HepG2 (cell line): ENCODE data around the gene PPP1CC. TPM values are rescaled to one million over a fixed set of nuclear protein-coding genes. Genes with fewer than 3 reads are reported as not detected.

Experiments
- ATAC-seq: fragments of 200-7000 bp; cut with Tn5 transposase; 3 replicates; pipeline ENCODE4 v1.9.1; 2020; ENCODE audit warnings: mild to moderate bottlenecking, moderate library complexity
- BruUV-seq: library from RNA; stranded (reverse); fragments of 400-500 nt; replicated peaks from 2 replicates; lab custom pipeline; 2021; lab: Mats Ljungman, UMichigan
- CTCF ChIA-PET: fragments of 300-600 bp; formaldehyde crosslinking; extraction: SDS; loops from one replicate; lab custom pipeline; 2021; ENCODE audit warnings: low total read pairs, inconsistent platforms, low intra/inter-chr PET ratio; lab: Yijun Ruan, JAX
- POLR2A ChIA-PET: fragments of 350-600 bp; sonication (Branson Sonifier 250); formaldehyde crosslinking; loops from one replicate; lab custom pipeline; 2020; ENCODE audit warnings: antibody characterized with exemption, inconsistent platforms; lab: Yijun Ruan, JAX
- DNase-seq: peaks from one replicate; pipeline ENCODE4 v3.0.0-alpha.2; 2015; ENCODE audit warnings: low spot score
- FAIRE-seq: peaks from 3 replicates; lab custom pipeline; 2011; peaks lifted over from hg19 to GRCh38; lab: Jason Lieb, UNC
- H2AFZ ChIP-seq: one replicate; pipeline ENCODE4 v1.6.1; 2011; ENCODE audit warnings: low read length, inconsistent platforms
- H3K27ac ChIP-seq: fragments of 300-600 bp; 3 replicates; pipeline ENCODE4 v1.8.0; 2011; ENCODE audit warnings: mixed run types, mild to moderate bottlenecking, mixed read lengths, low read length, inconsistent platforms; ENCODE audit not compliant: insufficient read depth; ENCODE audit errors: extremely low read length
- H3K27me3 ChIP-seq, 2 experiments: fragments of 200-600 bp in 1 of 2; 2 replicates in 1 of 2; 3 replicates in 1 of 2; pipeline versions ENCODE4 v1.6.0 to v1.8.0; 2011; ENCODE audit warnings: low read length in 2 of 2, mild to moderate bottlenecking in 2 of 2, moderate library complexity in 2 of 2, inconsistent platforms in 1 of 2; ENCODE audit not compliant: insufficient read depth in 2 of 2, control insufficient read depth in 1 of 2
- H3K36me3 ChIP-seq, 2 experiments: fragments of 200-600 bp in 1 of 2; replicated peaks in 1 of 2; 2 replicates in 1 of 2; 3 replicates in 1 of 2; pipeline versions ENCODE4 v1.5.1 to v1.8.0; 2011; ENCODE audit warnings: low read length in 2 of 2, inconsistent platforms in 1 of 2; ENCODE audit not compliant: insufficient read depth in 2 of 2, control insufficient read depth in 1 of 2
- H3K4me1 ChIP-seq: 2 replicates; pipeline ENCODE4 v1.5.1; 2012; ENCODE audit warnings: low read length, inconsistent platforms; ENCODE audit not compliant: insufficient read depth
- H3K4me2 ChIP-seq: 2 replicates; pipeline ENCODE4 v1.6.0; 2011; ENCODE audit warnings: low read depth, low read length, inconsistent platforms
- H3K4me3 ChIP-seq, 3 experiments: fragments of 200-600 bp in 1 of 3; sonication (generic), shearing (Covaris generic) in 1 of 3; replicated peaks in 1 of 3; 2 replicates each; pipeline ENCODE4 v1.5.1; 2011 to 2016; ENCODE audit warnings: low read length in 3 of 3, inconsistent platforms in 2 of 3, low read depth in 2 of 3, mild to moderate bottlenecking in 2 of 3, control low read depth in 1 of 3, mixed read lengths in 1 of 3; ENCODE audit not compliant: insufficient read depth in 1 of 3
- H3K79me2 ChIP-seq: one replicate; pipeline ENCODE4 v1.6.1; 2011; ENCODE audit warnings: low read length, inconsistent platforms; ENCODE audit not compliant: insufficient read depth
- H3K9ac ChIP-seq: 2 replicates; pipeline ENCODE4 v1.6.0; 2011; ENCODE audit warnings: mild to moderate bottlenecking, low read depth, low read length, inconsistent platforms; ENCODE audit not compliant: insufficient read depth
- H3K9me3 ChIP-seq: 2 replicates; pipeline ENCODE4 v1.5.1; 2012; ENCODE audit warnings: mild to moderate bottlenecking, low read length
- H4K20me1 ChIP-seq: 2 replicates; pipeline ENCODE4 v1.6.0; 2011; ENCODE audit warnings: inconsistent platforms, mild to moderate bottlenecking, low read length, moderate library complexity; ENCODE audit not compliant: insufficient read depth
- ATRX ChIP-seq: sonication (generic); formaldehyde crosslinking; IDR thresholded peaks from 2 replicates; pipeline ENCODE4 v1.4.0; 2020; ENCODE audit warnings: missing genetic modification reagents, borderline replicate concordance
- CHCHD3 ChIP-seq: sonication (generic); formaldehyde crosslinking; IDR thresholded peaks from 2 replicates; pipeline ENCODE4 v1.8.0; 2022; ENCODE audit warnings: mild to moderate bottlenecking, missing genetic modification reagents, moderate library complexity
- DNMT3B ChIP-seq: conservative IDR thresholded peaks from 2 replicates; pipeline ENCODE4 v1.6.1; 2016; ENCODE audit warnings: missing biosample characterization, control low read depth
- ETV5 ChIP-seq: IDR thresholded peaks from 2 replicates; pipeline ENCODE4 v1.6.1; 2018; ENCODE audit warnings: missing biosample characterization, missing genetic modification reagents, inconsistent platforms, borderline replicate concordance
- FOXC1 ChIP-seq: sonication (generic); formaldehyde crosslinking; IDR thresholded peaks from 2 replicates; pipeline ENCODE4 v1.8.0; 2022; ENCODE audit warnings: mild to moderate bottlenecking, missing genetic modification reagents, borderline replicate concordance
- HDAC6 ChIP-seq: fragments of 200-600 bp; sonication (generic); IDR thresholded peaks from 2 replicates; pipeline ENCODE4 v1.7.0; 2017; ENCODE audit warnings: mild to moderate bottlenecking, antibody characterized with exemption, low read length, low read depth
- HNF4G ChIP-seq, 2 experiments: sonication (generic) in 1 of 2; formaldehyde crosslinking in 1 of 2; IDR thresholded peaks; 2 replicates each; pipeline versions ENCODE4 v1.4.0 to v1.6.1; 2011 to 2020; ENCODE audit warnings: borderline replicate concordance in 2 of 2, low read depth in 2 of 2, mild to moderate bottlenecking in 2 of 2, low read length in 1 of 2, missing genetic modification reagents in 1 of 2, moderate library complexity in 1 of 2
- NPAS2 ChIP-seq: sonication (generic); formaldehyde crosslinking; IDR thresholded peaks from 2 replicates; pipeline ENCODE4 v1.8.0; 2022; ENCODE audit warnings: mild to moderate bottlenecking, missing genetic modification reagents, borderline replicate concordance
- POLR2G ChIP-seq: fragments of 200-400 bp; formaldehyde crosslinking; IDR thresholded peaks from 2 replicates; pipeline ENCODE4 v1.6.1; 2018; ENCODE audit warnings: mild to moderate bottlenecking, low read depth, low read length, moderate library complexity
- PRMT3 ChIP-seq: sonication (generic); formaldehyde crosslinking; IDR thresholded peaks from 2 replicates; pipeline ENCODE4 v1.8.1; 2022; ENCODE audit warnings: low read depth, mild to moderate bottlenecking, moderate library complexity, missing genetic modification reagents, borderline replicate concordance
- RARG ChIP-seq: sonication (generic); formaldehyde crosslinking; IDR thresholded peaks from 2 replicates; pipeline ENCODE4 v1.4.0; 2020; ENCODE audit warnings: low read depth, mild to moderate bottlenecking, missing genetic modification reagents
- RNF2 ChIP-seq: fragments of 450-650 bp; conservative IDR thresholded peaks from 2 replicates; pipeline ENCODE4 v1.6.1; 2016; ENCODE audit warnings: low read depth
- SPEN ChIP-seq: sonication (generic); formaldehyde crosslinking; IDR thresholded peaks from 2 replicates; pipeline ENCODE4 v1.5.1; 2020; ENCODE audit warnings: low read depth, mild to moderate bottlenecking, missing genetic modification reagents
- YY1 ChIP-seq: IDR thresholded peaks from 2 replicates; pipeline ENCODE4 v1.6.1; 2011; ENCODE audit warnings: low read length, low read depth, moderate library complexity, mild to moderate bottlenecking; ENCODE audit not compliant: insufficient read depth, insufficient replicate concordance
- ZFP62 ChIP-seq: sonication (generic); formaldehyde crosslinking; IDR thresholded peaks from 2 replicates; pipeline ENCODE4 v1.4.0; 2020; ENCODE audit warnings: missing genetic modification reagents
- ZNF234 ChIP-seq: sonication (generic); formaldehyde crosslinking; conservative IDR thresholded peaks from 2 replicates; pipeline ENCODE4 v1.5.1; 2020; ENCODE audit warnings: mild to moderate bottlenecking, missing genetic modification reagents
- ZNF563 ChIP-seq: sonication (generic); formaldehyde crosslinking; IDR thresholded peaks from 2 replicates; pipeline ENCODE4 v1.8.0; 2022; ENCODE audit warnings: mild to moderate bottlenecking, moderate library complexity, missing genetic modification reagents
- ZNF577 ChIP-seq: sonication (generic); formaldehyde crosslinking; IDR thresholded peaks from 2 replicates; pipeline ENCODE4 v1.4.0; 2020; ENCODE audit warnings: mild to moderate bottlenecking, low read depth, missing genetic modification reagents, borderline replicate concordance
- WGBS: methylation state at CpG from one replicate; pipeline ENCODE4 v1.1.6; 2017; ENCODE audit warnings: low lambda C conversion rate; 5-methylcytosine and 5-hydroxymethylcytosine counted together
- in situ Hi-C: cut with HindIII; loops from 2 replicates; pipeline ENCODE4 v1.10.0; 2017; ENCODE audit warnings: low pct_unique_long_range_greater_than_20kb; ENCODE audit not compliant: extremely low pct_ligation_motif_present
- intact Hi-C: fragments of 100-400 bp; cut with micrococcal nuclease; formaldehyde crosslinking; loops from one replicate; pipeline ENCODE4 v1.10.0; 2022; ENCODE audit not compliant: unreplicated experiment
- polyA plus RNA-seq, 8 experiments: library from polyadenylated mRNA; depleted of rRNA in 3 of 8; stranded (reverse) in 7 of 8; unstranded in 1 of 8; fragments of >200 nt; fragmentation: Illumina TruSeq in 4 of 8; extraction: Trizol in 4 of 8; gene quantifications; 2 replicates each; pipeline versions ENCODE4 v1.2.1 to v1.2.3, GENCODE V29; 2011 to 2016; ENCODE audit warnings: low read depth in 4 of 8, missing spikeins in 1 of 8, mixed read lengths in 1 of 8; ENCODE audit not compliant: insufficient read depth in 1 of 8
- total RNA-seq, 5 experiments: library from RNA; depleted of rRNA; stranded (reverse); fragments of >200 nt; fragmentation: Illumina TruSeq; extraction: Trizol; gene quantifications; 2 replicates each; pipeline ENCODE4 v1.2.3, GENCODE V29; 2016; ENCODE audit warnings: low read depth in 1 of 5
- TF ChIP-seq, protein P1 (sequence below): sonication (generic); formaldehyde crosslinking; IDR thresholded peaks from 2 replicates; pipeline ENCODE4 v1.4.0; 2020; ENCODE audit warnings: mild to moderate bottlenecking, missing genetic modification reagents
- TF ChIP-seq, protein P2 (sequence below): IDR thresholded peaks from 2 replicates; pipeline ENCODE4 v1.6.1; 2016; ENCODE audit warnings: mild to moderate bottlenecking, missing biosample characterization, missing genetic modification reagents

PPP1CC gene
- total and polyA plus RNA-seq, 2 of the 13 experiments (the other 11 are each of a cell fraction or from before 2014, with no cell fraction given): 178 to 187 TPM

DNA sequence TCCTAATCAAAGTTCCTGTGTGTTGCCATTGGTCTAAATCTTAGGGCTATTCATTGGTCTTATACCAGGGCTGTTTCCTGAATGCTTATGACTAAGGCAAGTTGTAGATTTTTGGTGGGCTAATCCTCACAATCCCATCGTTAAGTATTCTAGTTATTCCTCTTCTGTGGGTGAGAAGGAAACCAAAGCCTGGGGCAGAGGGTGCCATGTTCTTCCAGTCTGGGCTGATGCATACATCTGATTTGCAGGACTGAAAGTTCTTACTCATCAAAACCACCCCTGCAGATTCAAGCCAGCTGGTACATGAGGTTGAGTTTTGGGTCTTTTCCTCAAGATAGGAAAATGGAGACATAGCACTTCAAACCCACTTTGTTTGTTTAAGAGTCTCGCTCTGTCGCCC lies 25.7 kb downstream of the PPP1CC start:
- ATAC-seq: peak; percentile 11; the same call in 2 of the 3 replicates
- intact Hi-C loops (no loop called here), in situ Hi-C loops (no loop called here)
- CTCF ChIA-PET: no interaction called here
- H3K9ac ChIP-seq: no peak overlapping the region
- BruUV-seq: no TSS peak
- H3K79me2 ChIP-seq: no peaks in the 10 kb centered on the region
- H3K4me1 ChIP-seq: 0 out of 2 replicates have a peak, but pooled peaks cover 4% of the 10 kb centered on the region
- H3K4me2 ChIP-seq: no peak overlapping the region
- H4K20me1 ChIP-seq: peaks cover 7% of the 10 kb centered on the region; the same call in 1 of the 2 replicates
- H3K4me3 ChIP-seq: no peak overlapping the region
- H3K9me3 ChIP-seq: no peaks in the 10 kb centered on the region
- no peak for FAIRE-seq
- H3K36me3 ChIP-seq: peaks cover 2 to 45% of the 10 kb centered on the region in 2 experiments
- TF ChIP-seq FOXC1 (CRISPR knock-in tag) (no peak), PRMT3 (CRISPR knock-in tag) (no peak), DNMT3B (CRISPR knock-in tag) (no peak), SPEN (CRISPR knock-in tag) (no peak)
- 95% methylated on average over 3 of the region's 3 CpGs for WGBS
- no peaks in the 10 kb centered on the region for H3K27me3 ChIP-seq
- H3K27ac ChIP-seq: no peak overlapping the region
- no peak for DNase-seq
- POLR2A ChIA-PET: no interaction called here
- no peak overlapping the region for H2AFZ ChIP-seq

DNA sequence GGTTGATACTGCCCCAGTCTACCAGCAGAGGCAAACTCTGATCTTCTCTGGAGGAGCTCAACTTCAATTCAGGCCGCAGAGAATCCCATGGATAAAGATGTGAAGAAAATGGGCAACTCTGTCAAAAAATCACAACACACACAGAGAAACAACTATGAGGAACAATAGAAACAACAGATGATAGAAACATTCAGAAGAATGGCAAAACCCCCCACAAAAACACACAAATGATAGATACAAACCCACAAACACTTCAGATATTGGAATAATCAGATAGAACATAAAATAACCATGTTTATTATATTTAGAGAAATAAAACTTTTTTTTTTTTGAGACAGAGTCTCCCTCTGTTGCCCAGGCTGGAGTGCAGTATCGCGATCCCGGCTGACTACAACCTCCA lies 33.8 kb downstream of the PPP1CC start:
- WGBS: 92% methylated on average over 4 of the region's 4 CpGs
- H3K4me1 ChIP-seq: peaks cover 11% of the 10 kb centered on the region
- H3K36me3 ChIP-seq: no peaks in the 10 kb centered on the region
- no peak overlapping the region for H2AFZ ChIP-seq
- no peak overlapping the region for H3K4me3 ChIP-seq
- in situ Hi-C loops: no loop called here
- H3K79me2 ChIP-seq: no peaks in the 10 kb centered on the region
- H4K20me1 ChIP-seq: no peaks in the 10 kb centered on the region
- FAIRE-seq (no peak), ATAC-seq (no peak), DNase-seq (no peak)
- no peaks in the 10 kb centered on the region for H3K27me3 ChIP-seq
- no peak overlapping the region for H3K4me2 ChIP-seq
- intact Hi-C loops: no loop called here
- H3K9me3 ChIP-seq: no peaks in the 10 kb centered on the region
- BruUV-seq: no TSS peak
- no peak overlapping the region for H3K27ac ChIP-seq
- ChIA-PET CTCF (no interaction called here), POLR2A (no interaction called here)
- no peak overlapping the region for H3K9ac ChIP-seq
- TF ChIP-seq RARG (CRISPR knock-in tag): no peak
- TF ChIP-seq ATRX (CRISPR knock-in tag): no peak
- TF ChIP-seq SPEN (CRISPR knock-in tag): no peak
- no peak for TF ChIP-seq CHCHD3 (CRISPR knock-in tag)
- TF ChIP-seq ETV5 (CRISPR knock-in tag): no peak
- TF ChIP-seq ZFP62 (CRISPR knock-in tag): no peak
- no peak for TF ChIP-seq YY1
- no peak for TF ChIP-seq NPAS2 (CRISPR knock-in tag)
- no peak for TF ChIP-seq ZNF563 (CRISPR knock-in tag)
- TF ChIP-seq, protein P1, sequence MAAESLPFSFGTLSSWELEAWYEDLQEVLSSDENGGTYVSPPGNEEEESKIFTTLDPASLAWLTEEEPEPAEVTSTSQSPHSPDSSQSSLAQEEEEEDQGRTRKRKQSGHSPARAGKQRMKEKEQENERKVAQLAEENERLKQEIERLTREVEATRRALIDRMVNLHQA: no peak
- TF ChIP-seq ZNF234 (CRISPR knock-in tag): no peak
- no peak for TF ChIP-seq HNF4G (IDR thresholded peaks at IDR 0.05; ENCODE audit: borderline replicate concordance, low read depth, low read length)
- no peak for TF ChIP-seq HNF4G (CRISPR knock-in tag; IDR thresholded peaks at IDR 0.05; ENCODE audit: borderline replicate concordance, low read depth)
- no peak for TF ChIP-seq HDAC6
- no peak for TF ChIP-seq RNF2
- no peak for TF ChIP-seq POLR2G
- no peak for TF ChIP-seq ZNF577 (CRISPR knock-in tag)
- TF ChIP-seq, protein P2, sequence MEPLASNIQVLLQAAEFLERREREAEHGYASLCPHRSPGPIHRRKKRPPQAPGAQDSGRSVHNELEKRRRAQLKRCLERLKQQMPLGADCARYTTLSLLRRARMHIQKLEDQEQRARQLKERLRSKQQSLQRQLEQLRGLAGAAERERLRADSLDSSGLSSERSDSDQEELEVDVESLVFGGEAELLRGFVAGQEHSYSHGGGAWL (CRISPR knock-in tag): no peak
